Activated T-cell treated with anti-CD3 and anti-CD28 coated beads for 1 hour (primary cell): ENCODE data around the gene MROH2A.
"Not testable (repeated sequence)": the region's sequence is repeated elsewhere in the genome, so short reads cannot be mapped to it uniquely, and the experiment has no call there.

Source experiments
- DNase-seq: peaks from one replicate; pipeline ENCODE4 v3.0.0-alpha.2; 2020; ENCODE audit warnings: low read depth

MROH2A gene

GRCh38 chr2:233778030-233778429 lies at the start of gene MROH2A:
TSS of gene MROH2A (plus strand) at chr2:233778330. CDS start at chr2:233779359, 1,029 bp downstream.
- no peak for DNase-seq

- DNase-seq: no peak
Observed at GRCh38 chr2:233728723-233729301, 49.3 kb upstream of the MROH2A start, which contains the start of gene UGT1A3. TSS of gene UGT1A3 (plus strand) at chr2:233729042. CDS start at chr2:233729127, 85 bp downstream.

GRCh38 chr2:233736868-233737653 lies 41.1 kb upstream of the MROH2A start:
- DNase-seq: not testable (repeated sequence)

GRCh38 chr2:233740870-233741269 lies 37.3 kb upstream of the MROH2A start:
- DNase-seq: no peak

GRCh38 chr2:233743464-233744259 lies 34.5 kb upstream of the MROH2A start:
- DNase-seq: no peak

GRCh38 chr2:233745073-233745755 lies 32.9 kb upstream of the MROH2A start:
- DNase-seq: no peak

GRCh38 chr2:233745838-233746237 lies 32.3 kb upstream of the MROH2A start:
- DNase-seq: not testable (repeated sequence)

- DNase-seq: no peak
Observed at GRCh38 chr2:233746475-233747282, 31.5 kb upstream of the MROH2A start.

- DNase-seq: no peak
Observed at GRCh38 chr2:233747283-233747544, 30.9 kb upstream of the MROH2A start.

GRCh38 chr2:233750689-233751088 lies 27.4 kb upstream of the MROH2A start:
- not testable (repeated sequence) for DNase-seq

- not testable (repeated sequence) for DNase-seq
Observed at GRCh38 chr2:233751212-233752009, 26.7 kb upstream of the MROH2A start.

- DNase-seq: no peak
Observed at GRCh38 chr2:233754872-233755611, 23.1 kb upstream of the MROH2A start.

- no peak for DNase-seq
Observed at GRCh38 chr2:233756429-233757081, 21.6 kb upstream of the MROH2A start.

GRCh38 chr2:233758141-233758540 lies 20.0 kb upstream of the MROH2A start:
- DNase-seq: no peak

- no peak for DNase-seq
Observed at GRCh38 chr2:233758849-233759248, 19.3 kb upstream of the MROH2A start.

- no peak for DNase-seq
Observed at GRCh38 chr2:233760043-233760442, 18.1 kb upstream of the MROH2A start, which contains the start of gene UGT1A1. TSS of gene UGT1A1 (plus strand) at chr2:233760270. CDS start at chr2:233760288, 18 bp downstream.

- no peak for DNase-seq
Observed at GRCh38 chr2:233761040-233761769, 16.9 kb upstream of the MROH2A start.

GRCh38 chr2:233764264-233764663 lies 13.9 kb upstream of the MROH2A start:
- no peak for DNase-seq

GRCh38 chr2:233764761-233765160 lies 13.4 kb upstream of the MROH2A start:
- DNase-seq: no peak
